H1 (cell line): ENCODE data around the gene GPR141. TPM values are rescaled to one million over a fixed set of nuclear protein-coding genes. Genes with fewer than 3 reads are reported as not detected.

Experiments
- BACH1 ChIP-seq: IDR thresholded peaks from 2 replicates; pipeline ENCODE4 v1.6.1; 2012; ENCODE audit warnings: low read length, improper control_type of control experiment
- CHD7 ChIP-seq: fragments of 300-600 bp; sonication (generic); IDR thresholded peaks from 2 replicates; pipeline ENCODE4 v1.7.1; 2012; ENCODE audit warnings: low read length, moderate library complexity, mild to moderate bottlenecking, inconsistent platforms; ENCODE audit not compliant: insufficient replicate concordance
- CREB1 ChIP-seq: IDR thresholded peaks from 2 replicates; pipeline ENCODE4 v1.6.1; 2012; ENCODE audit warnings: inconsistent platforms
- E2F6 ChIP-seq: IDR thresholded peaks from 2 replicates; pipeline ENCODE4 v1.6.1; 2012; ENCODE audit warnings: inconsistent platforms
- GTF2F1 ChIP-seq: IDR thresholded peaks from 2 replicates; pipeline ENCODE4 v1.6.1; 2012; ENCODE audit warnings: low read depth, low read length, improper control_type of control experiment, borderline replicate concordance
- JUND ChIP-seq: IDR thresholded peaks from 2 replicates; pipeline ENCODE4 v1.6.1; 2011; ENCODE audit warnings: mild to moderate bottlenecking, improper control_type of control experiment, low read length
- RFX5 ChIP-seq: IDR thresholded peaks from 2 replicates; pipeline ENCODE4 v1.6.1; 2011; ENCODE audit warnings: low read depth, low read length, improper control_type of control experiment, borderline replicate concordance
- TAF1 ChIP-seq: IDR thresholded peaks from 2 replicates; pipeline ENCODE4 v1.6.1; 2011; ENCODE audit warnings: mild to moderate bottlenecking, low read depth, low read length
- polyA plus RNA-seq, 7 experiments: library from polyadenylated mRNA; depleted of rRNA in 3 of 7; stranded (reverse) in 5 of 7; unstranded in 2 of 7; fragments of >200 nt in 5 of 7; fragments of 200-250 nt in 2 of 7; gene quantifications; 1 replicate in 5 of 7; 2 replicates in 1 of 7; 4 replicates in 1 of 7; pipeline versions ENCODE4 v1.2.1 to v1.2.3, GENCODE V29; 2011 to 2013; ENCODE audit warnings: missing spikeins in 2 of 7, mixed read lengths in 2 of 7
- total RNA-seq: library from RNA; stranded (reverse); fragmentation: NEBNext Ultra II Directional; extraction: Animal tissue kit (Norgen Biotek cat#: 25700); gene quantifications from 2 replicates; pipeline ENCODE4 v1.2.1, GENCODE V29; 2021

The GPR141 gene
- total and polyA plus RNA-seq, 2 of the 8 experiments (the other 6 are each of a cell fraction or from before 2014, with no cell fraction given): 0.45 to 1.0 TPM

GRCh38 chr7:37674531-37674930 lies 9.0 kb upstream of the GPR141 start (continued):
- no peak for TF ChIP-seq CHD7
- no peak for TF ChIP-seq E2F6
- no peak for TF ChIP-seq JUND
- TF ChIP-seq TAF1: no peak
- no peak for TF ChIP-seq BACH1
- no peak for TF ChIP-seq GTF2F1
- no peak for TF ChIP-seq CREB1
- no peak for TF ChIP-seq RFX5
- TF ChIP-seq, all 59 proteins: peak for 0
